ENCODE measurements around the gene CDH23. TPM values are rescaled to one million over a fixed set of nuclear protein-coding genes. Genes with fewer than 3 reads are reported as not detected.

CDH23 gene
- total RNA-seq, 3 donors from 2014 or later = 1.8 to 3.6 (median 3.0) TPM

- intact Hi-C loops (cut with DNase I, micrococcal nuclease) = loop anchor here in 1 of 2 donors (10.0 kb wide), 1 partner anchor 54 kb away; no protein-coding TSS in a partner anchor
- no peak for ATAC-seq
- peaks cover 23% of the 10 kb centered on the region for H3K4me1 ChIP-seq (ENCODE audit: low read depth)
Observed at GRCh38 chr10:71710519-71710918, 313.8 kb downstream of the CDH23 start.

GRCh38 chr10:71711052-71711623 lies 314.4 kb downstream of the CDH23 start:
- DNase-seq (no peak), ATAC-seq (no peak)
- Histone ChIP-seq H3K36me3 (ENCODE audit: low read depth) (no peaks in the 10 kb centered on the region), H3K4me1 (ENCODE audit: low read depth) (peaks cover 28% of the 10 kb centered on the region), H3K9me3 (no peaks in the 10 kb centered on the region), H3K4me3 (no peak overlapping the region)
- no peak for TF ChIP-seq CTCF (IDR thresholded peaks at IDR 0.05)
- intact Hi-C loops (cut with DNase I, micrococcal nuclease) = loop anchor here in 1 of 2 donors (10.0 kb wide), 1 partner anchor 54 kb away; no protein-coding TSS in a partner anchor

More at GRCh38 chr10:71710519-71710918, 313.8 kb downstream of the CDH23 start:
- no peaks in the 10 kb centered on the region for H3K9me3 ChIP-seq
- DNase-seq = no peak
- TF ChIP-seq CTCF (IDR thresholded peaks at IDR 0.05) = no peak
- H3K4me3 ChIP-seq = no peak overlapping the region
- H3K36me3 ChIP-seq (ENCODE audit: low read depth) = no peaks in the 10 kb centered on the region

GRCh38 chr10:71712170-71712569 lies 315.4 kb downstream of the CDH23 start:
- no peak overlapping the region for H3K4me3 ChIP-seq
- no peak for ATAC-seq
- no peaks in the 10 kb centered on the region for H3K9me3 ChIP-seq
- no peaks in the 10 kb centered on the region for H3K36me3 ChIP-seq (ENCODE audit: low read depth)
- peaks cover 28% of the 10 kb centered on the region for H3K4me1 ChIP-seq (ENCODE audit: low read depth)
- no peak for DNase-seq
- intact Hi-C loops (cut with DNase I, micrococcal nuclease) = loop anchor here in 1 of 2 donors (10.0 kb wide), 1 partner anchor 53 kb away; no protein-coding TSS in a partner anchor
- TF ChIP-seq CTCF (IDR thresholded peaks at IDR 0.05) = no peak

GRCh38 chr10:71712572-71713134 lies 315.9 kb downstream of the CDH23 start:
- Histone ChIP-seq H3K9me3 (no peaks in the 10 kb centered on the region), H3K36me3 (ENCODE audit: low read depth) (no peaks in the 10 kb centered on the region), H3K4me1 (ENCODE audit: low read depth) (peaks cover 28% of the 10 kb centered on the region), H3K4me3 (no peak overlapping the region)
- DNase-seq (no peak), ATAC-seq (no peak)
- intact Hi-C loops (cut with DNase I, micrococcal nuclease) = loop anchor here in 1 of 2 donors (10.0 kb wide), 1 partner anchor 52 kb away; no protein-coding TSS in a partner anchor
- TF ChIP-seq CTCF (IDR thresholded peaks at IDR 0.05) = no peak

GRCh38 chr10:71713135-71714030 lies 316.7 kb downstream of the CDH23 start:
- DNase-seq (peak in 2 of 3 donors; percentile 62 to 70), ATAC-seq (peak; percentile 70)
- Histone ChIP-seq H3K4me3 (no peak overlapping the region), H3K4me1 (ENCODE audit: low read depth) (peaks cover 22% of the 10 kb centered on the region), H3K36me3 (ENCODE audit: low read depth) (no peaks in the 10 kb centered on the region), H3K9me3 (no peaks in the 10 kb centered on the region)
- intact Hi-C loops (cut with DNase I, micrococcal nuclease) = loop anchor here in 1 of 2 donors (10.0 kb wide), 1 partner anchor 51 kb away; no protein-coding TSS in a partner anchor
- TF ChIP-seq CTCF (IDR thresholded peaks at IDR 0.05) = no peak
